HG03520 (cell line): ENCODE data around the gene C2.
"Not testable (repeated sequence)": the region's sequence is repeated elsewhere in the genome, so short reads cannot be mapped to it uniquely, and the experiment has no call there.

ENCODE experiments used
- ATAC-seq: cut with Tn5 transposase; IDR thresholded peaks from one replicate; pipeline ENCODE4 v1.9.1; 2021; ENCODE audit warnings: mild to moderate bottlenecking, moderate library complexity; ENCODE audit not compliant: unreplicated experiment

The C2 gene

DNA sequence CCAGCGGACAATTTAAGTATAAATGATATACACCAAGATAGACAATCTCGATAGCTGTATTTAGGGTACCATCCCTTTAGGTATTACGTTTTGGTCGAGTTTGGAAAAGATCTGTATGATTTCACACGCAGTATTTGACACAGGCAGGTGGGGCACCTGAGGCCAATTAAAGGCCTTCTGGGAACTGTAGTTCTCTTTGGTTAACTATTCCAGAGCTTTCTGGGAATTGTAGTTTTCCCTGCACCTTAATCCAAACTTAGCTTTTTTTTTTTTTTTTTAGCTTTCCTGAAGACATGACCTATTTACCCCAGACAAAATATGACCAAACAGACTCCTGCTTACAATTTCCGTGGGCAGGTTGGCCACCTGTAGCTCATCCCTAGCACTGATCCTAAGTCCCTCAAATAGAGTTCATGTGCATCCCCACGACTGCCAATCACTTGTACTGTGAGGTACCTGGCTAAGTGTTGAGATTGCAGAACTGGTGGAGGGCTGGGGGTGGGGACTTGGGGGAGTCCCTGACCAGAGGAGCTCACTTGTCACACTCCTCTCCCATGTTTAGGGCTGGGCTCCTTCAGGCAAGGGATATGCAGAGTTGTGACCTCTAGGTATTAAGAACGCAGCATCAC, 29.0 kb upstream of the C2 start:
- ATAC-seq, result no peak

GRCh38 chr6:31899215-31899614, 28.3 kb upstream of the C2 start:
- no peak for ATAC-seq

- ATAC-seq, result no peak
Measured at GRCh38 chr6:31899882-31900722, 27.4 kb upstream of the C2 start.

DNA sequence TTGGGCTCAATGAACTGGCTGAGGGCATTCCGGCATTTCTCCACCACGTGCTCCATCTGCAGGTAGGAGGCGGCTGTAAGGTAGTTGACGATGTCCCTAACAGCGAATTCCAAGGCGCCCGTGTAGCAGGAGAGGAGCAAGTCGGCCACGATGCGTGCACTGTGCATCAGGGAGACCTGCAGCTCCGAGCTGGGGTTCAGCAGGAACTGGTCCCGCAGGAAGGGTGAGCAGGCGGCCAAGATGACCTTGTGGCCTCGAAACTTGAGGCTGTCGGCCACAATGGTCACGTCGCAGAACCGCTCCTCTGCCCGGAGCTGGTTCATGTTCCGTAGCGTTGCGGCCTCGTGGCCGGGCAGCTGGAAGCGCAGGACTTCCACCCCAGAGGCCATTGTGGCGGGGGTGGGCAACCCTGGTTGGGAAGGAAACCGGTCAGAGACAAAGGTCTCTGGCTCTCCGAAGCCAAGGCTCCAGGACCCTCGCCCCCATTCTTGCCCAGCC, 26.6 kb upstream of the C2 start:
- ATAC-seq, result no peak

- ATAC-seq, result no peak
Measured at GRCh38 chr6:31901415-31901952, 26.0 kb upstream of the C2 start.

DNA sequence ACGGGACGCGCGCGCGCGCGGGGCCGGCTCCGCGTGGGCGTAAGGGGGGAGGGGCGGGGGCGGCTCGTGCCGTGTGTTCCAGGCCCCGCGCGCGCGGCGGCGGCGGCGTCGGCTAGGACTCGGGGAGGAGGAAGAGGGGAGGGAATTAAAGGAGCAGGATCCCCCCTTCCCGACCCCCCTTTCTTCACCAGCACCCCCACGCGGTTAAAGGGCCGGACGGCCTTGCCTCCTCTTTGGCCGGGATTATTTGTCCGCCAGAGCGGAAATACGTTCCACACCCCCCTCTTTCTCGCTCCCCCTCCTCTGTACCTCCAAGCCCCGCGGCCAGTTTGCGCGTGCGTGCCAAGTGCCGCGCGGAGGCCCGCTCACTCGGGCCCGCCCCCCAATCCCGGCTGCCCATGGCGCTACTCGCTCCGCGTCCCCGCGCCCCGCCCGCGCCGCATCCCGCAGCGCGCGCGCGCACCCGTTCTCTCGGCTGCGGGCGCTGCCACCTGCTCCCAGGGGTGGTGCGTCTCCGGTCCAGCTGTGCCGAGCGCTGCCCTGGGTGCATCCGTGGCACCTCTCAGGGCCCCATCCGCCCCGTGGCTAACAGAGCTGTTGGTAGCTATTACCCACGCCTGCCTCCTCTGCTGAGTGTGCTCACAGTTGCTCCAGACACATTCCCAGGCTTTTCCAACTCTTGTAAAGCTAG, 25.4 kb upstream of the C2 start, which contains the start of gene ZBTB12:
TSS of gene ZBTB12 (minus strand) at position 134 of the 691 bp plus-strand sequence. CDS start 781 bp downstream, outside the sequence.
- ATAC-seq, result no peak

GRCh38 chr6:31903957-31904356, 23.6 kb upstream of the C2 start:
- ATAC-seq, result no peak

- no peak for ATAC-seq
Measured at GRCh38 chr6:31905041-31905440, 22.5 kb upstream of the C2 start.

- no peak for ATAC-seq
Measured at GRCh38 chr6:31906122-31906521, 21.4 kb upstream of the C2 start.

GRCh38 chr6:31906727-31907126, 20.8 kb upstream of the C2 start:
- not testable (repeated sequence) for ATAC-seq

DNA sequence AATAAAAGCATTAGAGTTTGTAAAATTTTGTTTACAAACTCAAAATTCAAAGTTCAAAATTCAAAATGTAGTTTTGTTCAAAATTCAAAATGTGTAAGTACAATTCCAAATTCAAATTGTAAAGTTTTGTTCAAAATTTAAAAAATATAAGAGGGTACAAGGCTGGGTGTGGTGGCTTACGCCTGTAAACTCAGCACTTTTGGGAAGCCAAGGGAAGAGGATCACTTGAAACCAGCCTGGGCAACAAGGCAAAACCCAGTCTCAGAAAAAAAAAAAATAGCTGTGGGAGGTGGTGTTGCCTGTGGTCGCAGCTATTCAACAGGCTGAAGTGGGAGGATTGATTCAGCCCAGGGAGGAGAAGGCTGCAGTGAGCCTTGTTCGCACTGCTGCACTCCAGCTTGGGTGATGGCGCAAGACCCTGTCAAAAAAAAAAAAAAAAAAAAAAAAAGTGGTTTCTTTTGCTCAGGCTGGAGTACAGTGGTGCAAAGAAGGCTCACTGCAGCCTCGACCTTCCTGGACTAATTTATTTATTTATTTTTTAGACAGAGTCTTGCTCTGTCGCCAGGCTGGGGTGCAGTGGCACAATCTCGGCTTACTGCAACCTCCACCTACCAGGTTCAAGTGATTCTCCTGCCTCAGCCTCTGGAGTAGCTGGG, 20.2 kb upstream of the C2 start:
- ATAC-seq, result no peak

GRCh38 chr6:31908255-31908654, 19.3 kb upstream of the C2 start:
- ATAC-seq, result not testable (repeated sequence)

DNA sequence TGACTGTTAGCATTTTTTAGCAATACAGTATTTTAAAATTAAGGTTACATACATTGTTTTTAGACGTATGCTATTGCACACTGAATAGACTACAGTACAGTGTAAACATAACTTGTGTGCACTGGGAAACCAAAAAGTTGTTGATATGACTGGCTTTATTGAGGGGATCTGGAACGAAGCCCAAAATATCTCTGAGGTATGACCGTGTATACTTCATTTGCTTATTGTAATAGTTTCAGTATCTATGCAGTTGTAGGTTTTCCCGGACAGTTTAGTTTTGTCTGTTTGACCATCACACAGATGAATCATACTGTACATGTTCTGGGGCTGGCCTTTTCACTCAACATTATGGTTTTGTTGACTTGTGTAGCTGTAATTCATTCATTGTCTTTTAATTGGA, 18.7 kb upstream of the C2 start:
- peak; percentile 85 for ATAC-seq

DNA sequence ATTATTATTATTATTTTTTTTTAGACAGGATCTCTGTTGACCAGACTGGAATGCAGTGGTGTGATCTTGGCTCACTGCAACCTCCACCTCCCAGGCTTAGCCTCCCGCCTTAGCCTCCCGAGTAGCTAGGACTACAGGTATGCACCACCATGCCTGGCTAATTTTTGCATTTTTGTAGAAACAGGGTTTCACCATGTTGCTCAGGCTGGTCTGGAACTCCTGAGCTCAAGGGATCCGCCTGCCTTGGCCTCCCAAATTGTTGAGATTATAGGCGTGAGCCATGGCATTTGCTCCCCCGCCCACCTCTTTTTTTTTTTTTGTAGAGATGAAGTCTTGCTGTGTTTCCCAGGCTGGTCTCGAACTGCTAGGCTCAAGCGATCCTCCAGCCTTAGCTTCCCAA, 18.2 kb upstream of the C2 start:
- not testable (repeated sequence) for ATAC-seq

DNA sequence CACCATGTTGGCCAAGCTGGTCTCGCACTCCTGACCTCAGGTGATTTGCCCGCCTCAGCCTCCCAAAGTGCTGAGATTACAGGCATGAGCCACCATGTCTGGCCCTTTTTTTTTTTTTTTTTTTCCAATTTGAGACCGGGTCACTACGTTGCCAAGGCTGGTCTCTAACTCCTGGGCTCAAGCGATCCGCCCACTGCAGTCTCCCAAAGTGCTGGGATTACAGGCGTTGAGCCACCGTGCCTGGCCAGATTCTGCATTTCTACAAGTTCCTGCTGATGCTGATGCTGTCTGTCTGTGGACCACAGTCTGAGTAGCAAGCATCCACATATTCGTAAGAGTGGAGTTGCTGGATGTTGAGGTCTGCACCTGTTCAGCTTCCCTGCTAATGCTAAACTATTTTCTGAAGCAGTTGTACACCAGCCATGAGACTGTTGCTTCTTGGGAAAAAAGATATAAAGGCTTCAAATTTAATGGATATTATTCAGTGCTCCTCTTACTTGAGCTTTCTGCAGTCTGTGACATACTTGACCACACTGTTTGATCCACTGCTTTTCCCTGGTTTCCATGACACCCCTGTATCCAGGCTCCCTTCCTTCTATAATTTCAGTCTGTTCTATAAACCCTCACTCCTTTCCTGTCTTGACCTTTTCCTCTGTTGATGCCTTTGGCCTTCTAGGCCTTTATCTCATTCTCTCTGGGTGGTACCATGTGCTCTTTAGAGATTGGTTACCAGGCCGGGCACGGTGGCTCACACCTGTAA, 15.5 kb upstream of the C2 start:
- no peak for ATAC-seq

- no peak for ATAC-seq
Measured at GRCh38 chr6:31915351-31915750, 12.2 kb upstream of the C2 start.

GRCh38 chr6:31915756-31916155, 11.8 kb upstream of the C2 start:
- ATAC-seq, result no peak

DNA sequence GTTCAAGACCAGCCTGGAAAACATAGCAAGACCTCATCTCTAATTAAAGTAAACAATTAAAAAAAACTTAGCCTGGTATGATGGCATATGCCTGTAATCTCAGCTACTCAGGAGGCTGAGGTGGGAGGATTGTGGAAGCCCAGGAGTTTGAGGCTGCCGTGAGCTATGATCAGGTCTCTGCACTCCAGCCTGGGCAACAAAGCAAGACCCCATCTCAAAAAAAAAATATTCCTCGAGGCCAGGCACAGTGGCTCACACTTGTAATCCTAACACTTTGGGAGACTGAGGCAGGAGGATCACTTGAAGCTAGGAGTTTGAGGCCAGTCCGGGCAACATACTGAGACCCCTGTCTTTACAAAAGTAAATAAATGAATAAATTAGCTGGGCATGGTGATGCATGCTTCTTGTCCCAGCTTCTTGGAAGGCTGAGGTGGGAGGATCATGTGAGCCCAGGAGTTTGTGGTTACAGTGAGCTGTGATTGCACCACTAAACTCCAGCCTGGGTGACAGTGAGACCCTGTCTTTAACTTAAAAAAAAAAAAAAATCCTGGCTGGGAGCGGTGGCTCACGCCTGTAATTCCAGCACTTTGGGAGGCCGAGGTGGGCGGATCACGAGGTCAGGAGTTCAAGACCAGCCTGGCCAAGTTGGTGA, 9.3 kb upstream of the C2 start:
- ATAC-seq, result no peak

- ATAC-seq, result no peak
Measured at GRCh38 chr6:31919624-31920303, 7.8 kb upstream of the C2 start.
